ENCODE measurements around the gene SLC9C2. TPM values are rescaled to one million over a fixed set of nuclear protein-coding genes. Genes with fewer than 3 reads are reported as not detected.
"Not testable (repeated sequence)": the region's sequence is repeated elsewhere in the genome, so short reads cannot be mapped to it uniquely, and the experiment has no call there.

The SLC9C2 gene
- total RNA-seq, 1 experiment from 2014 or later = not detected

DNA sequence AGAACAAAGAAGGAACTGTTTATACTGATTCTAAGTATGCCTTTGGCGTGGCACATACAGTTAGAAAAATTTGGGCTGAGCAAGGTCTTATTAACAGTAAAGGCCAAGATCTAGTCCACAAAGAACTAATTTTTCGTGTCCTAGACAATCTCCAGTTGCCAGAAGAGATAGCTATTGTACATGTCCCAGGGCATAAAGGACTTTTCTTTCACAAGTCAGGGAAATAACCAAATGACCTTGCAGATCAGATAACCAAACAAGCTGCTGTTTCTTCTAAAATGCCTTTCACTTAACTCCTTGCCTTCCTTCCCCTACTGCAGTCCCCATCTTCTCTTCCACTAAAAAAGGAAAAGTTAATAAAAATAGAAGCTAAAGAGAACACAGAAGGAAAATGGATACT lies 36.2 kb upstream of the SLC9C2 start:
- DNase-seq = no peak
- intact Hi-C loops (cut with micrococcal nuclease; ENCODE audit: unreplicated experiment) = no loop called here
- CTCF ChIA-PET = no interaction called here
- TF ChIP-seq, protein P1, sequence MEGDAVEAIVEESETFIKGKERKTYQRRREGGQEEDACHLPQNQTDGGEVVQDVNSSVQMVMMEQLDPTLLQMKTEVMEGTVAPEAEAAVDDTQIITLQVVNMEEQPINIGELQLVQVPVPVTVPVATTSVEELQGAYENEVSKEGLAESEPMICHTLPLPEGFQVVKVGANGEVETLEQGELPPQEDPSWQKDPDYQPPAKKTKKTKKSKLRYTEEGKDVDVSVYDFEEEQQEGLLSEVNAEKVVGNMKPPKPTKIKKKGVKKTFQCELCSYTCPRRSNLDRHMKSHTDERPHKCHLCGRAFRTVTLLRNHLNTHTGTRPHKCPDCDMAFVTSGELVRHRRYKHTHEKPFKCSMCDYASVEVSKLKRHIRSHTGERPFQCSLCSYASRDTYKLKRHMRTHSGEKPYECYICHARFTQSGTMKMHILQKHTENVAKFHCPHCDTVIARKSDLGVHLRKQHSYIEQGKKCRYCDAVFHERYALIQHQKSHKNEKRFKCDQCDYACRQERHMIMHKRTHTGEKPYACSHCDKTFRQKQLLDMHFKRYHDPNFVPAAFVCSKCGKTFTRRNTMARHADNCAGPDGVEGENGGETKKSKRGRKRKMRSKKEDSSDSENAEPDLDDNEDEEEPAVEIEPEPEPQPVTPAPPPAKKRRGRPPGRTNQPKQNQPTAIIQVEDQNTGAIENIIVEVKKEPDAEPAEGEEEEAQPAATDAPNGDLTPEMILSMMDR (IDR thresholded peaks at IDR 0.05; ENCODE audit: unreplicated experiment) = no peak
- H3K4me1 Mint-ChIP-seq (ENCODE audit: low read depth, unreplicated experiment) = no peaks in the 10 kb centered on the region
- no peak overlapping the region for H3K4me3 Mint-ChIP-seq (ENCODE audit: low read depth, unreplicated experiment)
- no peaks in the 10 kb centered on the region for H3K27me3 Mint-ChIP-seq (ENCODE audit: unreplicated experiment)
- no TSS peak for BruUV-seq (replicated peaks)
- no peaks in the 10 kb centered on the region for H3K36me3 Mint-ChIP-seq (ENCODE audit: insufficient read depth, unreplicated experiment)
- no peak overlapping the region for H3K27ac Mint-ChIP-seq (ENCODE audit: unreplicated experiment)
- peaks cover 2% of the 10 kb centered on the region for H3K9me3 Mint-ChIP-seq (ENCODE audit: low read depth, unreplicated experiment)

DNA sequence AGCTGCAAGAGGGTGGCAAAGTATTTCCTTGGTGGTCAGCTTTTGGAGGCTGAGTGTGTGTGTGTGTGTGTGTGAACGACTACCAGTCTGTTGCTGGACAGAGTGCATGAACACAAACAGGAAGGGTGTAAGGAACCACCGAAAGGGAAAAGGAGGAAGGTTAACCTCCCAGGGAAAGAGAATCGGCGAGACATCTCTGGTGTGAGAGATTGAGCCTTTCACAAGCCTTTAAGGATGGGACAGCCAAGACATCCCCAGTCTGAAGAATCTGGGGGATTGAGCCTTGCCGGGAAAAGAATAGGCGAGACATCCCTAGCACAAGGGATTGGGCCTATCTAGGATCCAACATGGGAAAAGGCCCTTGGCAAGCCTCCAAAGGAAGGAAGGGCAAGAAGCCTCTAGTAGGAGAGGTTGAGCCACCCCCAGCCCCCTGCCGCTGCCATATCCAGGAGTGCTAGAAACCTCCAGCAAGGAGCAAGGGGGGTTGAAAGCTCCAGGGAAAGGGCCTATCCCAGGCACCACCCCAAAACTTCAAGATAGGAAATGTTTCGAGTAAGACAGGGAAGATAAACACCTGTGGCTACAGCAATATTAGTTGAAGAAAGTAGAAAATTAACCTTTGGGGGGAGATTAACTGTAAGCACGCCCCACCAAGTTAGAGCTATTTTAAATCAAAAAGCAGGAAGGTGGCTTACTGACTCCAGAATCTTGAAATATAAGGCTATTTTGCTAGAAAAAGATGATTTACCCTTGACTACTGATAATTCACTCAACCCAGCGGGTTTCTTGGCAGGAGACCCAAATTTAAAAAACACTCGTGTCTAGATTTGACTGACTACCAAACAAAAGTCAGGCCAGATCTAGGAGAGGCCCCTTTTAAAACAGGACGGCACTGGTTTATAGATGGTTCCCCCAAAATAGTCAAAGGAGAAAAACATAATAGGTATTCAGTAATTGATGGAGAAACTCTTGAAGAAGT lies 35.5 kb upstream of the SLC9C2 start:
- no peak overlapping the region for H3K4me3 Mint-ChIP-seq (ENCODE audit: low read depth, unreplicated experiment)
- no peaks in the 10 kb centered on the region for H3K27me3 Mint-ChIP-seq (ENCODE audit: unreplicated experiment)
- TF ChIP-seq, protein P1 (IDR thresholded peaks at IDR 0.05; ENCODE audit: unreplicated experiment) = no peak
- CTCF ChIA-PET = no interaction called here
- BruUV-seq (replicated peaks) = no TSS peak
- intact Hi-C loops (cut with micrococcal nuclease; ENCODE audit: unreplicated experiment) = no loop called here
- no peaks in the 10 kb centered on the region for H3K4me1 Mint-ChIP-seq (ENCODE audit: low read depth, unreplicated experiment)
- H3K36me3 Mint-ChIP-seq (ENCODE audit: insufficient read depth, unreplicated experiment) = no peaks in the 10 kb centered on the region
- no peak overlapping the region for H3K27ac Mint-ChIP-seq (ENCODE audit: unreplicated experiment)
- no peak for DNase-seq
- peaks cover 2% of the 10 kb centered on the region for H3K9me3 Mint-ChIP-seq (ENCODE audit: low read depth, unreplicated experiment)

DNA sequence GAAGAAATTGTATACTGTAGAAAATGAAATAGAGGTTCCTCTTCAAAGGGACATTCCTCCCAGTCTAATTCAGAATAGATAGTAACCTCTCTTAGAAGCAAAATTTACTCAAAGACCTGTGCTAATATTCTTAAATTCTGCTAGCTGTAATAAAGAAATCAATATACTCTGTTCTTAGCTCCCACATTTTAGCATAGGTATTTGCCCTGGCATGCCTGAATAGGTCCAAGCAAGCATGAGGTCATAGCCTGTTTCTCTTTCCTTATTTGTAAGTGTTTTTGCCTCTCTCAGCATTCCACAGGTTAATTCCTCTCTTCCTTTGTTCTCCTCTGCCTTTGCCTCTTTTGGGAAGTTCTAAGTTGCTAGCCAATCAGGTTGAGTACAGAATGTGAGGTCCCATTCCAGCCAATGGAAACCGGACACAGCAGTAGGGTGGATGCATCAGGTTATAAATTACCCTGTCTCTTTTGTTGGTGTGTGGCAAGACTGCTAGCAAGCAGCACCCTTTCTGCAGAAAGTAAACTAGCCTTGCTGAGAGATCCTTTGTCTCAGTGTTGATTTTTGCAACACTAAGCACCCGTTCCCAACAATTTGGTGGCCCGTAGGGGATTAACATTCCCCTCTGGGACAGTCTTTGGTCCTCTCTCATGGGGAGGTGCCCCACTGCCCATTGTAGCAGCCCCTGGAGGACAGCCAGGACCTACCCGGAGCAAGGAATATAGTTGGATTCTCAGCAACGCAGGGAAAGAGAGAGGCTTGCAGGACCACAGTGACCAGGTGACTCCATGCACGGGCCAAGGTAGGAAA lies 34.6 kb upstream of the SLC9C2 start:
- H3K4me3 Mint-ChIP-seq (ENCODE audit: low read depth, unreplicated experiment); H3K27me3 Mint-ChIP-seq (ENCODE audit: unreplicated experiment); H3K36me3 Mint-ChIP-seq (ENCODE audit: insufficient read depth, unreplicated experiment); CTCF ChIA-PET; BruUV-seq (replicated peaks); H3K27ac Mint-ChIP-seq (ENCODE audit: unreplicated experiment); H3K4me1 Mint-ChIP-seq (ENCODE audit: low read depth, unreplicated experiment); H3K9me3 Mint-ChIP-seq (ENCODE audit: low read depth, unreplicated experiment); intact Hi-C loops (cut with micrococcal nuclease; ENCODE audit: unreplicated experiment); DNase-seq: not testable (repeated sequence)

DNA sequence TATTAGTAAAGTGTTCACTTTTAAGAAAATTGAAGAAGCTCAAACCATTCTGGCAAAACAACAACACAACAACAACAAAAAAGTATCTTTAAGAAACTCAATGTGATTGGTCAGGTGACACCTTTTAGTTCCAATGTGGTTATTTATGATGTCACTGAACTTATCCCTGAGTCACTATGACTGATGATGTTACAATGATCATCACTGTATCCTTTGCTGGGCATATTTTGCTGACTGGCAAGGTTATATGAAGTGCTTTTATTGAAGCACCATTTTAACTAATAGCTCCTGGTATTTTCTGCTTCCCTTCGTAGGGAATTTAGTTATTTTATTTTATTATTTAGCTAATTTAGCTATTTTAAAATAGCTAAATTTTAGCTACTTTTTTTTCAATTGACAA lies 32.2 kb upstream of the SLC9C2 start, which contains the start of gene TEX50:
Gene TEX50 (plus strand): TSS at position 223 of the 400 bp plus-strand sequence. CDS start 184 bp downstream, outside the sequence.
- intact Hi-C loops (cut with micrococcal nuclease; ENCODE audit: unreplicated experiment) = no loop called here
- CTCF ChIA-PET = interaction anchor here (0.6 to 1.2 kb wide), 2 partner anchors 11 to 14 kb away, joined by 3 read pairs; no protein-coding TSS in a partner anchor
- no peak within 1 kb of the TSS for H3K27ac Mint-ChIP-seq (ENCODE audit: unreplicated experiment)
- no peaks in the 10 kb centered on the region for H3K36me3 Mint-ChIP-seq (ENCODE audit: insufficient read depth, unreplicated experiment)
- no peaks in the 10 kb centered on the region for H3K4me1 Mint-ChIP-seq (ENCODE audit: low read depth, unreplicated experiment)
- no peaks in the 10 kb centered on the region for H3K27me3 Mint-ChIP-seq (ENCODE audit: unreplicated experiment)
- H3K9me3 Mint-ChIP-seq (ENCODE audit: low read depth, unreplicated experiment) = peaks cover 2% of the 10 kb centered on the region
- DNase-seq = no peak
- BruUV-seq (replicated peaks) = no TSS peak
- H3K4me3 Mint-ChIP-seq (ENCODE audit: low read depth, unreplicated experiment) = no peak within 1 kb of the TSS
- TF ChIP-seq, protein P1 (IDR thresholded peaks at IDR 0.05; ENCODE audit: unreplicated experiment) = no peak

Data from Calu3 (cell line).